ENCODE data around the gene TBXAS1.

The TBXAS1 gene

DNA sequence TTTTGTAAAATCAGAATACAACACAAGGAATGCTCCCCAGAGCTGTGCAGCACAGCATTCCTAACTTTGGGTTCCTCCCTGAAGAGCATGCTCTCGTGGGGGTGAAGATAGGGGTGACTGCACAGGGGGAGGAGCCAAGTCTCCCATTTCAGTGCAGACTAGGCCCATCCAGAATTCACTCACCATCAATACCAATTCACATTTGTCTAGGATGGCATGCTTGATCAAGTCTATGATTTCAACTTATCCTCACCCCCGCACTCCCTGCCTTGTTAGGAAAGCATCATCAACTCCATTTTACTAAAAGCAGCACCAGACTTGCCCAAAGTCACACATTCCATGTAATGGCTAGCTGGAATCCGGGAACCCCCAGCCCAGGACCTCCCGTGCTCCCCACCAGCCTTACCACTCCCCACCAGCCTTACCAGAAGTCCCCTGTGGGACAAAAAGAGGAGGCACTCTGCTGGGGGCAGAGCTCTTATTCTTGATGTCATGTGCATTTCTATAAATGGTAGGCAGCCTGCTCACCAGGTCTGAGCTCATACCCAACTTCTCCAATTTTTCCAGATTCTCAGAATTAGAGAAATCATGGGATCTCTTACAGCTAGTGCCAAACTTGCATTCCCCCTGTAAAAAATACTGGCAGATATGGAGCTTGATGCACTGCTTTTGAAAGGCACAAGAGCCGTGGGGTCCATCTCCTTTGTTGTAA lies 227.5 kb downstream of the TBXAS1 start:
- DNase-seq: no peak

DNA sequence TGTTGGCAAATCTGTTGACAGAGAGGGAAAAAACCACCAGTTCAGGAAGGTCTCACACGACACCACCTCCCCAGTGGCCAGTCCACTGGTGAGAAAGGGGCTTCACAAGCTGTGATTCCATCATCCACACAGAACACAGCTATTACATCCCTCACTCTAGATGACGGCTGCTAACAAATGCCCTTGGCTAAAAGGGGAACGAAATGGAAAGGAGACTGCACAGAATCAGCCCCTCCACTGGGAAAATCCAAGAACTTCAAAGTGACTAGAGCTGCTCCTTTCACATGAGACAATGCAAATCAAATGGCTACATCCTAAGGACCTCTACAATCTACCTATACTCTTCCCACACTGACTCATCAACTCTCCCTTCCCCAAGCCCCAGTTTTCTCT lies 228.1 kb downstream of the TBXAS1 start:
- DNase-seq: no peak

DNA sequence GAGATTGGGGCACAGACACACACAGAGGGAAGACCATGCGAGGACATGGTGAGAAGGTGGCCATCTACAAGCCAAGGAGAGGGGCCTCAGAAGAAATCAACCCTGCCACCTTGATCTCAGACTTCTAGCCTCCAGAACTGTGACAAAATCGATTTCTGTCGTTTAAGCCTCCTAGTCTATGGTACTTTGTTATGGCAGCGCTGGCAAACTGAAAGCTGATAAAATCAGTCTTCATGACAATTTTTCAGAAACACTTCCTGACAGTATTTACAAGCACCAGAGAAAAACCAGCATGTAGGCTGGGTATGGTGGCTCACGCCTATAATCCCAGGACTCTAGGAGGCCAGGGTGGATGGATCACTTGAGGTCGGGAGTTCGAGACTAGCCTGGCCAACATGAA lies 229.5 kb downstream of the TBXAS1 start:
- DNase-seq: no peak

DNA sequence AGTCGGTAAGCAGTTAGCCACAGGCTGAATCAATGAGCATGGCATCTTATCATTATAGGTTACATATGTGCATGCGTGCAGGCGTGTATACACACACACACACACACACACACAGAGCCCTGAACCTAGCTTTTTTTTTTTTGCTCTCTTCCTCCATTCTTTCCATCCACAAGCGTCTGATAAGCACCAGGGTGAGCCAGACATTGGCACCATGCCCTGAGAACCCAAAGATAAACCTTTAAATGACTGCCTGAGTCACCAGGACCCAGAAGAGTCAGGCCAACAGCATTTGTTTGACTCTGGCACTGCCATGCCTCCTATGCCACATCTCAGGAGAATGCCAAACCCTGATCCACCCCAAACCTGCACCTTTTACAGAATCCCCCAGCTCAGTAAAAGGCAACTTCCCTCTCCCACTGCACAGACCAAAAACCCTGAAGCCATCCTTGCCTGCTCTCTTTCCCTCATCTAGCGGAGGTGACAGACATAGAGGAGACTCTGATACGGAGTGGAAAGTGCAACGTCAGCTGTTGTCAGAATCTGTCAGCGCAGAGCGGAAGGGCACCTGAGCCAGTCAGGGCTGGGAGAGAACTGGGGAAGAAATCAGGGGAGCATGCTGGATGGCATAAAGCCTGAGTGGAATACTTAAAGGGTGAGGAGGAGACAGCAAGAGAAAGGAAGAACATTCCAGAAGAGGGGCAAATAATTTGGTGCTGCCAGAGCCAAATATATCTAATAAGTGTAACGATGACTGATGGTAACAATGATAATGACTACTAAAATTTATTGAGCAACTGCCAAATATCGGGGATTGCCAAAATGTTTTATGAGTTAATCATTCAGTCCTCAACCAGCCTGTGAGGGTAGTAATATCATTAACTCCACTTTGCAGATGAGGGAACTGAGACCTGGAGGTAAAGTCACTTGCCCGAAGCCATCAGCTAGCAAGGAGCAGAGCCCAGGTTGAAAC lies 230.5 kb downstream of the TBXAS1 start:
- peak; percentile 62 for DNase-seq

GRCh38 chr7:140060243-140060630 lies 231.2 kb downstream of the TBXAS1 start:
- no peak for DNase-seq

GRCh38 chr7:140060788-140061606 lies 231.9 kb downstream of the TBXAS1 start:
- DNase-seq: no peak

- DNase-seq: no peak
Observed at GRCh38 chr7:140061607-140061930, 232.5 kb downstream of the TBXAS1 start.

- DNase-seq: no peak
Observed at GRCh38 chr7:140062118-140062527, 233.1 kb downstream of the TBXAS1 start.

- peak; percentile 63 for DNase-seq
Observed at GRCh38 chr7:140062528-140063299, 233.7 kb downstream of the TBXAS1 start, which contains the start of gene PARP12. PARP12 (minus strand) TSS chr7:140062951; CDS start chr7:140062847, 104 bp downstream.

DNA sequence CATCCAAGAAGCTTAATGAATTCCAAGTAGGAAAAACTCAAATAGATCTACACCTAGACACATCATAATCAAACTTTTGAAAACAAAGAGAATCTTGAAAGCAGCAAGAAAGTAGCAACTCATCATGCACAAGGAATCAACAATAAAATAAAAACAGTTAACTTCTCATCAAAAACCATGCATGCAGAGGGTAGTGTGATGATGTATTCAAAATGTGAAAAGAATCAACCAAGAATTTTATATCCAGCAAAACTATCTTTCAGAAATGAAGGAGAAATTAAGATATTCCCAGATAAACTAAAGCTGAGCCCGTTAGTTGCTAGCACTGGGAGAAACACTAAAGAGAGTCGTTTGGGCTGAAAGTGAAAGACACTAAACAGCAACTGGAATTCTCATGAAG lies 238.0 kb downstream of the TBXAS1 start:
- DNase-seq: no peak

- DNase-seq: no peak
Observed at GRCh38 chr7:140068033-140068432, 239.0 kb downstream of the TBXAS1 start.

DNA sequence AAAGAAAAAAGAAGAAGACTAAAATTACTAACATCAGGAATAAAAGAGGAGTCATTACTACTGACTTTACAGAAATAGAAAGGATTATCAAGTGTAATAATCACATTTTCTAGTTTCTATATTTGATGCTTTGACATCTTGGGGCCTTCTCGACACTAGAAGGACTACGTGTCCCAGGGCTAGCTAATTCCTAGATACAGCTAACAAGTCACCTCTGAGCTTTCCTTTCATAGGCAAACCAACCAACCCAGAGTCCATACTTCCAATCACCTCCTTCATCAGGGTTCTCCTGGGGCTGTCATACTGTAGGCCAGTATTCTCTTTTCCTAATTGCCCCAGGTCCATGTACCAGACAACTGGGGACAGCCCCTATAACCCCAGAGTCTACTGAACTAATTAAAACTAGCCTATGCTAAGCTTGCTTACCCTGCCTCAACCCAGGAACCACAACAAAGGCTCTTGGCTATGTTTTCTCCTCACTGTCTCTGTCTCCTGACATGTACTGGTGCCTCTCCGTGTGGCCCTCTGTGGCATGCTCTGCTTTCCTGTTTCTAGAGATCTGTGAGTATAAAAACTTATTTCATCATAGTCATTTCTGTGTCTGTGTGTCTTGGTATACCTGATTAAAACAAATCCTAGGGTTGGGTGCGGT lies 240.4 kb downstream of the TBXAS1 start:
- no peak for DNase-seq

Measured in T1000 (cell line).